Aorta (tissue), 5 donors: Measurements from ENCODE around the gene ALDH3A2. TPM values are rescaled to one million over a fixed set of nuclear protein-coding genes. Genes with fewer than 3 reads are reported as not detected.

Experiments
- ATAC-seq: fragments of 200-7000 bp; cut with Tn5 transposase; one replicate; pipeline ENCODE4 v1.9.1; 2022; ENCODE audit warnings: moderate library complexity; ENCODE audit not compliant: low FRiP score
- DNase-seq, 2 donors: peaks; one replicate each; pipeline ENCODE4 v3.0.0-alpha.2; 2020
- H3K27ac ChIP-seq, 2 donors: one replicate each; pipeline ENCODE4 v1.5.1; 2013; ENCODE audit warnings: low read length in 2 of 2, mild to moderate bottlenecking in 2 of 2, moderate library complexity in 2 of 2, control low read depth in 1 of 2, inconsistent platforms in 1 of 2, low read depth in 1 of 2
- H3K27me3 ChIP-seq, 2 donors: one replicate each; pipeline ENCODE4 v1.6.1; 2013; ENCODE audit warnings: control low read depth in 1 of 2, low read length in 1 of 2, mild to moderate bottlenecking in 1 of 2, moderate library complexity in 1 of 2; ENCODE audit not compliant: insufficient read depth in 2 of 2, control insufficient read depth in 1 of 2
- H3K36me3 ChIP-seq, 2 donors: one replicate each; pipeline ENCODE4 v1.6.1; 2013; ENCODE audit warnings: control low read depth in 1 of 2, low read length in 1 of 2, mild to moderate bottlenecking in 1 of 2; ENCODE audit not compliant: insufficient read depth in 2 of 2, control insufficient read depth in 1 of 2
- H3K4me1 ChIP-seq, 2 donors: one replicate each; pipeline ENCODE4 v1.6.1; 2013; ENCODE audit warnings: low read length in 2 of 2, control low read depth in 1 of 2, mild to moderate bottlenecking in 1 of 2, moderate library complexity in 1 of 2; ENCODE audit not compliant: insufficient read depth in 2 of 2, control insufficient read depth in 1 of 2
- H3K4me3 ChIP-seq, 2 donors: one replicate each; pipeline ENCODE4 v1.5.1; 2013; ENCODE audit warnings: low read length in 2 of 2, control low read depth in 1 of 2, mild to moderate bottlenecking in 1 of 2
- H3K9me3 ChIP-seq: one replicate; pipeline ENCODE4 v1.6.1; 2013; ENCODE audit warnings: mild to moderate bottlenecking, low read length; ENCODE audit not compliant: control insufficient read depth
- WGBS, 2 donors: extraction: QIAGEN DNeasy Blood & Tissue Kit; methylation state at CpG; one replicate each; pipeline ENCODE4 v1.1.7; 2013; 5-methylcytosine and 5-hydroxymethylcytosine counted together
- intact Hi-C, 2 donors: fragments of 100-400 bp; cut with DNase I; formaldehyde crosslinking; loops; one replicate each; pipeline versions ENCODE4 v1.14.2 to v1.15.0; 2022
- polyA plus RNA-seq, 2 donors: library from polyadenylated mRNA; stranded (reverse); fragments of 200-250 nt; gene quantifications; one replicate each; pipeline ENCODE4 v1.2.3, GENCODE V29; 2013
- total RNA-seq, 2 donors: library from RNA; stranded (reverse); fragmentation: NEBNext Ultra II Directional; extraction: Animal tissue kit (Norgen Biotek cat#: 25700); gene quantifications; one replicate each; pipeline ENCODE4 v1.2.1, GENCODE V29; 2021
- donor health status: healthy with polysubstance abuse.
- donor health status: Bipolar disorder and iron deficiency.
- donor health status: DM: no; HTN: no; CAD: no.
- donor health status: DM: no; HTN: no; CAD: no.
- donor health status: DM: yes; HTN: yes; CAD: no.

The ALDH3A2 gene
- total and polyA plus RNA-seq, 4 donors = 49.0 to 122 (median 67.2) TPM

DNA sequence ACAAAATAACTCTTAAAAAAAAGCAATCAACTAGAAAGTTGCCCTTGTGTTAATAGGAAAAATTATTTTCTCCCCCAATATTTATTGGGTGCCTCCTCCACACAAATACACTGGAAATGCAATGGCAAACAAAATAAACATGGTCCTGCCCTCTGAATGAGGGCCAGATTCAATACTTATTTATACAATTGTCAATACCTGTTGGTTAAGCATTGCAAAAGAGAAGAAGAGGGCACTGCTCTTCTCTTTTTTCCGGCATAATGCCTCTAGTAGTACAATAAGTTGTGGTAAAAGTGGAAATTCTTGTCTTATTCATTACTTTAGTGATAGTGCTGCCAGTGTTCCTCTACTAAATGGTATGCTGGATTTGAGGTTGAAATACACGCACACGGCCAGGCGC lies 22.5 kb upstream of the ALDH3A2 start:
- no peaks in the 10 kb centered on the region for H3K36me3 ChIP-seq
- H3K9me3 ChIP-seq = peaks cover 3% of the 10 kb centered on the region
- no peaks in the 10 kb centered on the region for H3K4me1 ChIP-seq
- no peaks in the 10 kb centered on the region for H3K27me3 ChIP-seq
- no peak for ATAC-seq
- DNase-seq = no peak
- 98 to 99% methylated on average over 4 of the region's 4 CpGs for WGBS, 2 donors
- H3K4me3 ChIP-seq = no peak overlapping the region
- intact Hi-C loops = no loop called here
- H3K27ac ChIP-seq = no peak overlapping the region

GRCh38 chr17:19629449-19629848 lies 19.1 kb upstream of the ALDH3A2 start:
- DNase-seq (no peak), ATAC-seq (no peak)
- Histone ChIP-seq H3K27ac (no peak overlapping the region), H3K36me3 (no peaks in the 10 kb centered on the region), H3K4me1 (no peaks in the 10 kb centered on the region), H3K27me3 (no peaks in the 10 kb centered on the region), H3K9me3 (no peaks in the 10 kb centered on the region), H3K4me3 (no peak overlapping the region)
- intact Hi-C loops = no loop called here
- WGBS, 2 donors = 41 to 53% methylated on average over 3 of the region's 3 CpGs

- H3K36me3 ChIP-seq = no peaks in the 10 kb centered on the region
- no peak for ATAC-seq
- DNase-seq = no peak
These were observed 18.5 kb upstream of the ALDH3A2 start for GRCh38 chr17:19630035-19630434.

DNA sequence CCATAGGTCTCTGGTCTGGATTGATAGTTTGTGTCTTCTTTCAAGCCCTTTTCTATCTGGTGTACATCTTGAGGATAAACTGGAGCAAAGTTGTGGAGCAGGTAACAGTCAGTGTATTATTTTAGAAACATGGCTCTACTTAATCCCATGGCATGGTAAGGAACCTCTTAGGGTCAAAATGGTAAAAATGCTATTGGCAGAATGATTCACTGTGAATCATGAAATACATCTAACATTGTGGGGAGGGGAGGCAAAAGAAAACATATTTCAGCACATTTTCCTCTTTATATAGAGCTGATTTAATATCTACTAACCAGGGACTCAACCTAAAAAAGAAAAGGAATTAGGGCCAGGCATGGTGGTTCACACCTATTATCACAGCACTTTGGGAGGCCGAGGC lies 17.9 kb upstream of the ALDH3A2 start:
- intact Hi-C loops = no loop called here
- no peak for ATAC-seq
- WGBS, 2 donors = 93 to 97% methylated on average over 1 of the region's 1 CpG
- H3K4me1 ChIP-seq = no peaks in the 10 kb centered on the region
- H3K27me3 ChIP-seq = no peaks in the 10 kb centered on the region
- H3K9me3 ChIP-seq = no peaks in the 10 kb centered on the region
- no peak overlapping the region for H3K4me3 ChIP-seq
- H3K36me3 ChIP-seq = no peaks in the 10 kb centered on the region
- no peak overlapping the region for H3K27ac ChIP-seq
- no peak for DNase-seq

More at GRCh38 chr17:19630035-19630434, 18.5 kb upstream of the ALDH3A2 start:
- intact Hi-C loops = no loop called here
- H3K27ac ChIP-seq = no peak overlapping the region
- no peaks in the 10 kb centered on the region for H3K27me3 ChIP-seq
- H3K4me3 ChIP-seq = no peak overlapping the region
- H3K4me1 ChIP-seq = no peaks in the 10 kb centered on the region
- H3K9me3 ChIP-seq = no peaks in the 10 kb centered on the region
- 91 to 92% methylated on average over 4 of the region's 4 CpGs for WGBS, 2 donors

GRCh38 chr17:19631905-19632304 lies 16.6 kb upstream of the ALDH3A2 start:
- H3K9me3 ChIP-seq = no peaks in the 10 kb centered on the region
- H3K4me1 ChIP-seq = no peaks in the 10 kb centered on the region
- no peak overlapping the region for H3K4me3 ChIP-seq
- no peaks in the 10 kb centered on the region for H3K27me3 ChIP-seq
- no peak for ATAC-seq
- intact Hi-C loops = no loop called here
- no peak for DNase-seq
- no peak overlapping the region for H3K27ac ChIP-seq
- H3K36me3 ChIP-seq = no peaks in the 10 kb centered on the region
- WGBS, 2 donors = 94 to 98% methylated on average over 2 of the region's 2 CpGs

- Histone ChIP-seq H3K27me3 (no peaks in the 10 kb centered on the region), H3K4me3 (no peak overlapping the region), H3K4me1 (peaks cover 0 to 12% of the 10 kb centered on the region in 2 donors), H3K27ac (no peak overlapping the region), H3K9me3 (no peaks in the 10 kb centered on the region), H3K36me3 (no peaks in the 10 kb centered on the region)
- 94% methylated on average over 4 of the region's 4 CpGs for WGBS, 2 donors
- ATAC-seq (no peak), DNase-seq (no peak)
- intact Hi-C loops = loop anchor here in 1 of 2 donors (10.0 kb wide), 1 partner anchor 277 kb away; the partner anchor contains the start of gene B9D1
These were observed 6.7 kb upstream of the ALDH3A2 start for GRCh38 chr17:19641687-19642372.

GRCh38 chr17:19642373-19642893 lies 6.1 kb upstream of the ALDH3A2 start:
- no peaks in the 10 kb centered on the region for H3K36me3 ChIP-seq
- WGBS, 2 donors = 80% methylated on average over 5 of the region's 5 CpGs
- intact Hi-C loops = loop anchor here in 1 of 2 donors (10.0 kb wide), 1 partner anchor 278 kb away; the partner anchor contains the start of gene B9D1
- ATAC-seq = no peak
- peaks cover 0 to 18% of the 10 kb centered on the region in 2 donors for H3K4me1 ChIP-seq
- DNase-seq = no peak
- H3K27me3 ChIP-seq = no peaks in the 10 kb centered on the region
- H3K9me3 ChIP-seq = no peaks in the 10 kb centered on the region
- H3K4me3 ChIP-seq = no peak overlapping the region
- H3K27ac ChIP-seq = no peak overlapping the region

GRCh38 chr17:19644493-19645210 lies 3.9 kb upstream of the ALDH3A2 start:
- intact Hi-C loops = loop anchor here (5.0 to 10.0 kb wide), 5 partner anchors 67 to 280 kb away; partner anchors contain the start of gene B9D1 (in 1 of the 2)
- Histone ChIP-seq H3K36me3 (no peaks in the 10 kb centered on the region), H3K27me3 (no peaks in the 10 kb centered on the region), H3K4me3 (no peak overlapping the region), H3K9me3 (no peaks in the 10 kb centered on the region), H3K4me1 (peaks cover 0 to 18% of the 10 kb centered on the region in 2 donors), H3K27ac (no peak overlapping the region)
- ATAC-seq (no peak), DNase-seq (no peak)
- WGBS, 2 donors = 94 to 95% methylated on average over 5 of the region's 5 CpGs
